Calu3 (cell line): Measurements from ENCODE around the gene BRD4. TPM values are rescaled to one million over a fixed set of nuclear protein-coding genes. Genes with fewer than 3 reads are reported as not detected.

ENCODE experiments used
- BruUV-seq: library from RNA; stranded (reverse); fragments of 400-500 nt; replicated peaks from 2 replicates; lab custom pipeline; 2021; lab: Mats Ljungman, UMichigan
- CTCF ChIA-PET: fragments of 300-600 bp; sonication (Branson Sonifier 250); formaldehyde crosslinking; loops from one replicate; lab custom pipeline; 2022; ENCODE audit warnings: antibody characterized with exemption; lab: Charles Lee
- DNase-seq: peaks from one replicate; pipeline ENCODE4 v3.0.0; 2022
- H3K27ac Mint-ChIP-seq: one replicate; pipeline ENCODE4 v1.8.0; 2022; ENCODE audit warnings: mixed read lengths; ENCODE audit not compliant: unreplicated experiment
- H3K27me3 Mint-ChIP-seq: one replicate; pipeline ENCODE4 v1.8.0; 2022; ENCODE audit warnings: mixed read lengths; ENCODE audit not compliant: unreplicated experiment
- H3K36me3 Mint-ChIP-seq: one replicate; pipeline ENCODE4 v1.8.0; 2022; ENCODE audit warnings: mild to moderate bottlenecking, moderate library complexity, mixed read lengths; ENCODE audit not compliant: insufficient read depth, unreplicated experiment
- H3K4me1 Mint-ChIP-seq: one replicate; pipeline ENCODE4 v1.8.0; 2022; ENCODE audit warnings: mild to moderate bottlenecking, low read depth, mixed read lengths; ENCODE audit not compliant: unreplicated experiment
- H3K4me3 Mint-ChIP-seq: one replicate; pipeline ENCODE4 v1.8.0; 2022; ENCODE audit warnings: mild to moderate bottlenecking, low read depth, moderate library complexity, mixed read lengths; ENCODE audit not compliant: unreplicated experiment
- H3K9me3 Mint-ChIP-seq: one replicate; pipeline ENCODE4 v1.8.0; 2022; ENCODE audit warnings: low read depth, mixed read lengths; ENCODE audit not compliant: unreplicated experiment
- intact Hi-C: fragments of 100-400 bp; cut with micrococcal nuclease; formaldehyde crosslinking; loops from one replicate; pipeline ENCODE4 v1.10.0; 2022; ENCODE audit not compliant: unreplicated experiment
- total RNA-seq: library from RNA; stranded (reverse); gene quantifications from 2 replicates; pipeline ENCODE4 v1.2.3, GENCODE V29; 2022
- TF ChIP-seq, protein P1 (sequence below): fragments of 200-600 bp; IDR thresholded peaks from one replicate; pipeline ENCODE4 v1.8.0; 2022; ENCODE audit warnings: antibody characterized with exemption; ENCODE audit not compliant: unreplicated experiment

The BRD4 gene
- total RNA-seq, 1 experiment from 2014 or later, result 93.9 TPM

DNA sequence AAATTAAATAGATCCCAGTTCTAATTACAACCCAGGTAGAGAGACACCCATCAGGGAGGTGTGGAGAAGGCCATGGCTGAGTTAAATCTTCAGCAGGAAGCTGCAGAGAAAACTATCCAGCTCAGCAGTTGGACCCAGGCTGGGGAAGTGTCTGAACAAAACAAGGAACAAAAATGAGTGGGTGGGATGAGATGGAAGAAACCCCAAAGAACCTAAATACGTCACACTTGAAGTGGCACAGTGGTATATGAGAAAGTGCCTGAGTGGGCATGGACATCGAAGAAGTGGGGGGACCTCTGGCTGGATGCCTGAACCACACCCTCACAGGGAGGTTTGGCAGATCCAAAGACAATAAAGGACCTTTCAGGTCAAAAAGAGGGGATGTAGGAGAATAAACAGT lies 96.6 kb downstream of the BRD4 start:
- no peak for DNase-seq
- Mint-ChIP-seq H3K36me3 (peaks cover 63% of the 10 kb centered on the region), H3K9me3 (no peaks in the 10 kb centered on the region), H3K27me3 (no peaks in the 10 kb centered on the region), H3K27ac (no peak overlapping the region), H3K4me3 (no peak overlapping the region), H3K4me1 (no peaks in the 10 kb centered on the region)
- CTCF ChIA-PET, result no interaction called here
- intact Hi-C loops, result no loop called here
- no TSS peak for BruUV-seq
- TF ChIP-seq, protein P1, sequence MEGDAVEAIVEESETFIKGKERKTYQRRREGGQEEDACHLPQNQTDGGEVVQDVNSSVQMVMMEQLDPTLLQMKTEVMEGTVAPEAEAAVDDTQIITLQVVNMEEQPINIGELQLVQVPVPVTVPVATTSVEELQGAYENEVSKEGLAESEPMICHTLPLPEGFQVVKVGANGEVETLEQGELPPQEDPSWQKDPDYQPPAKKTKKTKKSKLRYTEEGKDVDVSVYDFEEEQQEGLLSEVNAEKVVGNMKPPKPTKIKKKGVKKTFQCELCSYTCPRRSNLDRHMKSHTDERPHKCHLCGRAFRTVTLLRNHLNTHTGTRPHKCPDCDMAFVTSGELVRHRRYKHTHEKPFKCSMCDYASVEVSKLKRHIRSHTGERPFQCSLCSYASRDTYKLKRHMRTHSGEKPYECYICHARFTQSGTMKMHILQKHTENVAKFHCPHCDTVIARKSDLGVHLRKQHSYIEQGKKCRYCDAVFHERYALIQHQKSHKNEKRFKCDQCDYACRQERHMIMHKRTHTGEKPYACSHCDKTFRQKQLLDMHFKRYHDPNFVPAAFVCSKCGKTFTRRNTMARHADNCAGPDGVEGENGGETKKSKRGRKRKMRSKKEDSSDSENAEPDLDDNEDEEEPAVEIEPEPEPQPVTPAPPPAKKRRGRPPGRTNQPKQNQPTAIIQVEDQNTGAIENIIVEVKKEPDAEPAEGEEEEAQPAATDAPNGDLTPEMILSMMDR, result no peak

DNA sequence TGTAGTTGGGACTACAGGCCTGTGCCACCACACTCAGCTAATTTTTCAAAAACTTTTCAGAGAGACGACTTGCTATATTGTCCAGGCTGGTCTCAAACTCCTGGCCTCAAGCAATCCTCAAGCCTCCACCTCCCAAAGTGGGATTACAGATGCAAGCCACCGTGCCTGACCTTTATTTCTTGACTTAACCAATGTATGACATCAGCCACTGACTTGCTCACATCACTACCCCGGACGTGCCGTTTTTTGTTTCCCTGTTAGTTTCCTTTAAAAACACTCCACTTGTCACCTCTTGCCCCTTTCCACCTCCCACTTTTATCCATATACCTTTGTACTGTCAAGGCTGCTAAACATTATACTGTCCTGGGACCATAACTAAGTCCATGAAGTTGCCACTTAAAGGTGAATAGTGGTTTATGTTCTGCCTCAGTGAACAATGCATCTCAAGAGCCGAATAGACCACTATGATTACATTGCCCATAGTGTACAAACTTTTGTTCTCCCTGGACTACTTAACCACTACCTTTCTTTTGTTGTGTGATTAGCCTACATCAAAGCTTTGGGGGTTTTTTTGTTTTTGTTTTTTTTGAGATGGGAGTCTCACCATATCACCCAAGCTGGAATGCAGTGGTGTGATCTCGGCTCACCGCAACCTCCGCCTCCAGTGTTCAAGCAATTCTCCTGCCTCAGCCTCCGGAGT lies 97.8 kb downstream of the BRD4 start:
- no peaks in the 10 kb centered on the region for H3K9me3 Mint-ChIP-seq
- no peaks in the 10 kb centered on the region for H3K27me3 Mint-ChIP-seq
- DNase-seq, result no peak
- H3K4me1 Mint-ChIP-seq, result no peaks in the 10 kb centered on the region
- no peak overlapping the region for H3K27ac Mint-ChIP-seq
- CTCF ChIA-PET, result no interaction called here
- peaks cover 59% of the 10 kb centered on the region for H3K36me3 Mint-ChIP-seq
- TF ChIP-seq, protein P1, result no peak
- intact Hi-C loops, result no loop called here
- no peak overlapping the region for H3K4me3 Mint-ChIP-seq
- BruUV-seq, result no TSS peak

DNA sequence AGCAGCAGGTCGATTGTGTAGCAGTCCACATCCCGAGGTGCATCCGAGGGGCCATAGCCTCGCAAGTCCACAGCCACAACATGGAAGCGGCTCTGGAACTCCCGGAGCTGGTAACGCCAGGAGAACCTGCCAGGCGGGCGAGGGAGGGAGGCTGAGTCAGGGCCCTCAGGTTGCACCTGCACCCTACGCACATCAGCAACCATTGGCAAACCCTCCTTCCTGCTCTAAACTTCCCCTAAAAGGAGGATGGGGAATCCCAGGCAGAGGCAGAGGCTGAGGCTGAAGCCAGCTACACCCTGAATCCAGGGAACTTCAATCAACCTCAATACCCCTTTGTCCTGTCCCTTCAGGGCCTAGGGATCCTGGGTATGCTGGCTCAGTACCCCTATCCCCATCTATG lies 101.1 kb downstream of the BRD4 start:
- DNase-seq, result no peak
- Mint-ChIP-seq H3K9me3 (no peaks in the 10 kb centered on the region), H3K4me3 (no peak overlapping the region), H3K27ac (no peak overlapping the region), H3K27me3 (peaks cover 12% of the 10 kb centered on the region), H3K36me3 (peaks cover 36% of the 10 kb centered on the region), H3K4me1 (no peaks in the 10 kb centered on the region)
- TF ChIP-seq, protein P1, result no peak
- CTCF ChIA-PET, result no interaction called here
- BruUV-seq, result no TSS peak
- intact Hi-C loops, result no loop called here

- Mint-ChIP-seq H3K9me3 (no peaks in the 10 kb centered on the region), H3K36me3 (peaks cover 19% of the 10 kb centered on the region), H3K27ac (no peak overlapping the region), H3K27me3 (peaks cover 13% of the 10 kb centered on the region), H3K4me3 (no peak overlapping the region), H3K4me1 (peaks cover 9% of the 10 kb centered on the region)
- TF ChIP-seq, protein P1, result no peak
- no peak for DNase-seq
- no TSS peak for BruUV-seq
- intact Hi-C loops, result no loop called here
- CTCF ChIA-PET, result no interaction called here
Observed at GRCh38 chr19:15227261-15227660, 105.1 kb downstream of the BRD4 start.
